NK-92 treated with Interleukin-12 subunit alpha and Interleukin-12 subunit beta, amount 100 ng/mL, for 24 hours (cell line): ENCODE results near the gene TOMM5.

ENCODE experiments used
- DNase-seq: peaks from one replicate; lab custom pipeline; 2025; lab: John Stamatoyannopoulos, UW

Gene TOMM5

DNA sequence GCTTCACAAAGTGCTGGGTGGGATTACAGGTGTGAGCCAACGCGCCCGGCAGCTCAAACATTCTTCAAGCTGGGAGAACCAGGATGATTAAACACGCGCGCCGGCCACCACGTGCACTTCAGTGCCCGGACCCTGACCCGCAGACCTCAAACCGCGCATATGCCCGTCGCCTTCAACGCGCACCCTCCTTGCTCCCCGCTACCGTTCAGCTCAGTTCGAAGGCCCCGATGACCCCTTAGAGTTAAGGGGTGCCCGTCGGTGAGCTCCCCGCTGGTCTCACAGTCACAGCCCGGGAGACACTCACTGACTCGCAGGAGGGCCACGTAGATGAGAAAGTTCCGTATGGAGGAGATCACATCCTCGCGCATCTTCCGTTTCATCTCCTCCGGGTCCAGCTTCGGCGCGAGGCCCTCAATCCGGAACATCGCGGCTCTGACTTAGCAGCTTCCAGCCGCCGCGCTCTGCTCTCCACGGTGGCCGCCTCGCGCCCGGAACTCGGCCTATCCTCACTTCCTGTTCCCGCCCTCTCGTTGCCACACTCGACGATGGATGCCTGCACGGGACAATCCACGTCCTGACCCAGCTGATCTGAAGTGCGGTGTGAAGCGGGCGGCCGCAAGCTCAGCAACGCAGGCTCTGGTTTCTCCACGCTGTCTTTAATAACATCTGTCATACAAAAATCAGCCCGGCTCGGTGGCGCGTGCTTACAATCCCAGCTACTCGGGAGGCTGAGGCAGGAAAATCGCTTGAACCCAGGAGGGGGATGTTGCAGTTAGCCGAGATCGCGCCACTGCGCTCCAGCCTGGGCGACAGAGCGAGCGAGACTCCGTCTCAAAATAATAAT lies at the start of gene TOMM5:
Gene TOMM5 (minus strand): TSS at position 490 of the 844 bp plus-strand sequence. CDS start 65 bp downstream, at position 425.
- DNase-seq: peak; percentile 75

GRCh38 chr9:37641331-37641730 lies 48.9 kb upstream of the TOMM5 start:
- no peak for DNase-seq

- DNase-seq: no peak
These were observed 47.8 kb upstream of the TOMM5 start for GRCh38 chr9:37640246-37640645.

GRCh38 chr9:37639841-37640240 lies 47.4 kb upstream of the TOMM5 start:
- no peak for DNase-seq

- no peak for DNase-seq
These were observed 46.8 kb upstream of the TOMM5 start for GRCh38 chr9:37639109-37639762.

- no peak for DNase-seq
These were observed 44.4 kb upstream of the TOMM5 start for GRCh38 chr9:37636511-37637448.

- DNase-seq: no peak
These were observed 43.4 kb upstream of the TOMM5 start for GRCh38 chr9:37635808-37636207.

- no peak for DNase-seq
These were observed 40.1 kb upstream of the TOMM5 start for GRCh38 chr9:37632479-37632878.

- no peak for DNase-seq
These were observed 34.4 kb upstream of the TOMM5 start for GRCh38 chr9:37626708-37627292.

DNA sequence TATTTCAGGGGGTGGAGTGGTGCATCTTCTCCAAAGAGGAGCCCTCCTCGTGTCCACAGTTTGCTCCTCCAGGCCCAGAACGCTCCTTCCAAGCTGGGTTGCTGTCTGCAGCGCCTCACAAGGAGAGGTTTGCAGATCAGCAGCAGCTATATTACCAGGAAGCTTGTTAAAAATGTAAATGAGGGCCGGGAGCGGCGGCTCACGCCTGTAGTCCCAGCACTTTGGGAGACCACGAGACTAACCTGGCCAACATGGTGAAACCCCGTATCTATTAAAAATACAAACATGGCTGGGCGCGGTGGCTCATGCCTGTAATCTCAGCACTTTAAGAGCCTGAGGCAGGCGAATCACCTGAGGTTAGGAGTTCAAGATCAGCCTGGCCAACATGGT lies 33.4 kb upstream of the TOMM5 start:
- DNase-seq: no peak

DNA sequence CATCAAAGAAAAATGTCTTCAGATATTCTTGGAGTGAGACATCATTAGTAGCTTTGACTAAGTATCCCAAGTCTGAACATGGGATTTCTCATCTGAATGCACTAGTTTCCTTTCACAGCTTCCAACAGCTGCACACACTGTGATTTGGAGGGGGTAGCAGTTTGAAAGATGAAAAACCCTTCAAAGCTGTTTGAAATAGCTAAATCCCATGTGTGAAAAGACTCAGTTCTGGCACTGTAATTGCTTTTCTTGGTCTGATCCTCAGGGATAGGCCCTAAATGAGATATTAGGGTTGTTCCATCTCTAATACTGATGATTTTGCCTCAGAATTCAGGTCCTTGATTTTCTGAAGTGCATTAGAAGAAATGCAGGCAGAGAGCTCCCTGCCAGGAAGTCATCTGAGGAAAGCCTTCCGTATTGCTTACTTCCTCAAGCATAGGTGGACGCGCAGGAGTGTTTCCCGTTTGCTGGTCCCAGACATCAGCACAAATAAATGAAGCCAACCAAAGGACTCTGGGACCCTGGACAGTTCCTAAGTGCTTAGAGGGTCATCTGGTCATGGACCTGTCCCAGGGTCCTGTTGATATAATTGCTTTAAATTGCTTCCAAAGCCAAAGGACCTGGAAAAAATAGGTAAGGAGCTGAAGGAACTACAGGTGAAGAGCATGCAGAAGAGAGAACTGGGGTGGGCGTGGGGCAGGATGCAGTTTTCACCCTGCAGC lies 32.8 kb upstream of the TOMM5 start:
- no peak for DNase-seq

- DNase-seq: no peak
These were observed 31.7 kb upstream of the TOMM5 start for GRCh38 chr9:37624073-37624472.

GRCh38 chr9:37623267-37623666 lies 30.9 kb upstream of the TOMM5 start:
- DNase-seq: no peak

- DNase-seq: no peak
These were observed 30.1 kb upstream of the TOMM5 start for GRCh38 chr9:37622462-37622861.

DNA sequence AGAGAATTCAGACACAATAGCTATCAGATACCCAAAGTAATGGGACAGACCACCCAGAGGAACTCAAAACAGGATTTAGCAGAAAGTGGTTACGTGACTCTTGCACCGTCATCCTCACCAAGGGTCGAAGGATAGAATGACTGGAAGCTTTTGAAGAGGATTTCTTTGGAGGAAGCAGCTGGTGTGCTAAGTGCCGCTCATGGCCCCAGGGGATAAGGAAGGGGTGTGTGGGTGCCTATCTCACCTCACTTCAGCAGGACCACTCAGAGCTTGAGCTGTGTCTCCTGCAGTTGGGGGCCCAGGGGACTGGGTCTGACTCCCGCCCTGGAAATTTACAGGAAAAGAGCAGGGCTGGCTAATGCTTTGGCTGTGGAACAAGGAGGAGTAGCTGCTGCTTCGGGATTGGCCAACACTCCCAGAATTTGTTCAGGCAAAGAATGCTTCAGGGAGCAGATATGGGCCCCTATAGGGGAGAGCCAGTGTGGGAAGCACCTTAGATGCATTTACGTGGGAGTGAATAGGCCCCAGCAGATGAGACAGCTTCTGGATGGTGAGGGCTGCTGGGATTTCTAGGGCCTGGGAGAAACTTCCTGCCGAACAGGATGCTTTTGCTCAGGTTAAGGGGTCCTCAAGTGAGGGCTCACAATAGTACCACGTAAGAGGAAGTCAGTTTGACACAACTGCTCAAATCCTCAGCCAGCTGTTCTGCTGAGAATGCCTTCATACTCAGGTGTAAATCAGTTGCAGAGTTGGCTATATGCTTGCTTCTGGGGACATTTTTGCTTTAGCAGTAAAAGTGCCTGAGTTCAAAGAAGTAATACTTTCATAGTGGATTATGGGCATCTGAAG lies 29.1 kb upstream of the TOMM5 start:
- no peak for DNase-seq

DNA sequence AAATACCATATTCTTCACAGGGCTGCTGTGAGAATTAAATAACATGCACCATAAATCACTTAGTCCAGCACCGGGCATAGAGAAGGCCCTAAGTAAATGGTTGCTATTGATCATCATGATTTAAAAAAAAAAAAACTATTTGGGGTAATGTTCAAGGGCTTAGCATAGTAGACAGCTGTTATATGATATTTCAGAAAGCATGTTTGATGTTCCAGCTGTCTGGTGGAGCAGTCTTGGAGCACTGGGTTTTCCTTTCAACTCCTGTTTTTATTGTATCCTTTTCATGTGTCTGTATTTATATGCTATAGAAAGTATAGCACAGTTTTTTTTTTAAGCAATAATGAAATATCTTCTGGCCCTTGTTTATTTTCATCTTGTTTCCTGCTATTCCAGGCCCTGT lies 28.0 kb upstream of the TOMM5 start:
- no peak for DNase-seq

DNA sequence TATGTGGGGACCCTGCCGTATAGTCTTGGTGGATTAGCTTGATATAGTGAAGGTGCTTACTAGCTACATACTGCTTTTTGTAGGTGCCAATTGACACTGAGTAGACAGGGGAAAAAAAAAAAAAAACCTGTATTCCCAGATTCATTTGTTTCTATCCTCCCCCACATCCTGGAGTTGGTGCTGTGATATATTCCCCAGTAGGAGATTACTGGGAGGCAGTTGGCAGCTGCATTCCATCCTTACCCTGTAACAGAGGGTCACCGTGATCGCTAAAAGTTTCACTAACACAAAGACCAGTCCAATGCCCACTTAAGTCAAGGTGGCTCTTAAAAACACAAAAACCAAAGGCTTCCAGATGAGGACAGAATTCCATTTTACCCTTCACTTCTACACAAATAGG lies 27.4 kb upstream of the TOMM5 start:
- no peak for DNase-seq

- no peak for DNase-seq
These were observed 26.4 kb upstream of the TOMM5 start for GRCh38 chr9:37618817-37619216.

GRCh38 chr9:37617832-37618231 lies 25.4 kb upstream of the TOMM5 start:
- no peak for DNase-seq

DNA sequence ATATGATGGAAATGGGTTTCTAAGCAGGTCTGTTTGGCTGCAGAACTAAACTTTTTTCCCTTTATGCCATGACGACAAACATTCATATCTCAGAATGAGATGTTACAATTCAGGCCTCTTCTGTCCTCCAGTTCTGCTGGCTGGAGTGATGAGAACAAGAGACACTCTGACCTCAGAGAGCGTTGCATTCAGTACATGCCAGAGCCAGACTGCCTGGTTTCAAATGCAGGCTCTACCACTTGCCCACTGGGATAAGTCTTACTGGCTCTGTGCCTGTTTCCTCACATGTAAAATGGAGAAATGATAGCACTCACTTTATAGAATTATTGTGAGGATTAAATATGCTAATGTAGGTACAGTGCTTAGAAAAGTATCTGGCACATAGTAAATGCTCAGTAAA lies 24.8 kb upstream of the TOMM5 start:
- no peak for DNase-seq
